Bronchial epithelial cell (primary cell): Measurements from ENCODE around the gene MIEF1. TPM values are rescaled to one million over a fixed set of nuclear protein-coding genes. Genes with fewer than 3 reads are reported as not detected.

ENCODE experiments used
- DNase-seq: peaks from one replicate; pipeline ENCODE4 v3.0.0-alpha.2; 2010; ENCODE audit warnings: low read depth
- FAIRE-seq: peaks from 2 replicates; lab custom pipeline; 2011; peaks lifted over from hg19 to GRCh38; lab: Jason Lieb, UNC
- H3K27me3 ChIP-seq: 2 replicates; pipeline ENCODE4 v1.5.1; 2011; ENCODE audit warnings: low read length; ENCODE audit not compliant: control insufficient read depth, insufficient read depth
- H3K36me3 ChIP-seq: 2 replicates; pipeline ENCODE4 v1.5.1; 2011; ENCODE audit warnings: low read length; ENCODE audit not compliant: control insufficient read depth, insufficient read depth
- H3K4me3 ChIP-seq: 2 replicates; pipeline ENCODE4 v1.5.1; 2011; ENCODE audit warnings: mild to moderate bottlenecking, low read depth, low read length, control low read depth
- total RNA-seq: library from RNA; depleted of rRNA; stranded (reverse); fragments of >200 nt; gene quantifications from 2 replicates; pipeline ENCODE4 v1.2.1, GENCODE V29; 2014
- TF ChIP-seq, protein P1 (sequence below): IDR thresholded peaks from 2 replicates; pipeline ENCODE4 v1.5.1; 2011; ENCODE audit warnings: mild to moderate bottlenecking, moderate library complexity, low read length, control low read depth, inconsistent platforms; ENCODE audit not compliant: insufficient read depth, severe bottlenecking

The MIEF1 gene
- total RNA-seq, 1 donor from 2014 or later: 23.7 TPM

DNA sequence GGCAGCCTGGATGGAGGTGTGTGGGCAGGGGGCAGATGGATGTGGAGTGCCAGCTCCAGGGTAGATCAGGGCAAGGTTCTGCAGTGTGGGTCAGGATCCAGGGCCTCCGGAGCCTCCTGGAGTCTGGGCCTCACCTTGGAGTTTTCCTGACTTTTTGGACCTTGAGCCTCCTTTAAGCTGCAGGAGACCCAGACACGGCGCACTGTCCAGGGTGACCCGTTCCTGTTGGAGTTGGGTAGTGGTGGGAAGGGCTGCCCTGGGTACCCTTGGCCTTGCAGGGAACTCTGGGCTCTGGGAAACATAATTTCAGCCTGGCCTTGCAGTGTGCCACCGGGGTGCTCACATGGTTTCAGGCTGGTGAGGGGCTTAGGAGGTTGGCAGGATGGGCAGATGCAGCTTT lies 28.2 kb upstream of the MIEF1 start:
- no peak for FAIRE-seq

DNA sequence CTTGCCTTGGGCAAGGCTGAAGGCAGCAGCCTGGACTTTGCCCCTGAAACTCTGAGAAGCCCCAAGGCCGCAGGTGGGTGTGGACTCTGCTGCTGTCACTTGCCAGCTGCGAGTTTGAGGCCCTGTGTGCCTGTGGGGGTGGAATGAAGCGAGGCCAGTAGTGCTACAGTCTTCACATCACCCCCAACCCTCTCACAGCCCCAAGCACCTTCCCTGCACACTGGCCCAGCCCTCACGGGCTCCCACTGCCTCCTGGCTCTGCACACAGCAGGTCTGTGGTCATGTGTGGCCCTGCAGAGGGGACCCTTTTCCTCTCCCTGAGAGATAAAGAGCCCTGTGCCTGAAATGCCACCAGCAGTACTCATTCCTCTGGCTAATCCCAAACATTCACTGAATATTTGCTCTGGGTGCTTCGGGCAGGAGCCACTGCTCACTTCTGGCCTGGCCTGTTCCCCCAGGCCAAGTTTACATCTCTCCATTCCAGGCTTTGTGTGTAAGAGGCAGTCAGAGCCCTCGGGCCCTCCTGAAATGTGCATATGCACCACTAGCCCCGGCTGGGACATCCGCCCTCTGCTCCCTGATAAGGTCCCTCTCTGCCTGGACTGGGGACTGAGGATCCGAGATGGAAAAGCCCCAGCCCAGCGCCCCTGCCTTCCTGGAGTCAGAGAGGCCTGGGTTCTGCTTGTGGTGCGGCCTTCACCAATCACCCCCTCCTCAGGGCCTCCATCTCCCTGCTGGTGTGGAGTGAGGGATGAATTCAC lies 27.6 kb upstream of the MIEF1 start:
- Histone ChIP-seq H3K36me3 (no peaks in the 10 kb centered on the region), H3K4me3 (no peak overlapping the region), H3K27me3 (peaks cover 1% of the 10 kb centered on the region)
- TF ChIP-seq, protein P1, sequence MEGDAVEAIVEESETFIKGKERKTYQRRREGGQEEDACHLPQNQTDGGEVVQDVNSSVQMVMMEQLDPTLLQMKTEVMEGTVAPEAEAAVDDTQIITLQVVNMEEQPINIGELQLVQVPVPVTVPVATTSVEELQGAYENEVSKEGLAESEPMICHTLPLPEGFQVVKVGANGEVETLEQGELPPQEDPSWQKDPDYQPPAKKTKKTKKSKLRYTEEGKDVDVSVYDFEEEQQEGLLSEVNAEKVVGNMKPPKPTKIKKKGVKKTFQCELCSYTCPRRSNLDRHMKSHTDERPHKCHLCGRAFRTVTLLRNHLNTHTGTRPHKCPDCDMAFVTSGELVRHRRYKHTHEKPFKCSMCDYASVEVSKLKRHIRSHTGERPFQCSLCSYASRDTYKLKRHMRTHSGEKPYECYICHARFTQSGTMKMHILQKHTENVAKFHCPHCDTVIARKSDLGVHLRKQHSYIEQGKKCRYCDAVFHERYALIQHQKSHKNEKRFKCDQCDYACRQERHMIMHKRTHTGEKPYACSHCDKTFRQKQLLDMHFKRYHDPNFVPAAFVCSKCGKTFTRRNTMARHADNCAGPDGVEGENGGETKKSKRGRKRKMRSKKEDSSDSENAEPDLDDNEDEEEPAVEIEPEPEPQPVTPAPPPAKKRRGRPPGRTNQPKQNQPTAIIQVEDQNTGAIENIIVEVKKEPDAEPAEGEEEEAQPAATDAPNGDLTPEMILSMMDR: no peak
- FAIRE-seq (peak; percentile 60), DNase-seq (no peak)

More for the DNA sequence above, 28.2 kb upstream of the MIEF1 start:
- H3K4me3 ChIP-seq: no peak overlapping the region
- TF ChIP-seq, protein P1: no peak
- no peak for DNase-seq
- peaks cover 1% of the 10 kb centered on the region for H3K27me3 ChIP-seq
- H3K36me3 ChIP-seq: no peaks in the 10 kb centered on the region

DNA sequence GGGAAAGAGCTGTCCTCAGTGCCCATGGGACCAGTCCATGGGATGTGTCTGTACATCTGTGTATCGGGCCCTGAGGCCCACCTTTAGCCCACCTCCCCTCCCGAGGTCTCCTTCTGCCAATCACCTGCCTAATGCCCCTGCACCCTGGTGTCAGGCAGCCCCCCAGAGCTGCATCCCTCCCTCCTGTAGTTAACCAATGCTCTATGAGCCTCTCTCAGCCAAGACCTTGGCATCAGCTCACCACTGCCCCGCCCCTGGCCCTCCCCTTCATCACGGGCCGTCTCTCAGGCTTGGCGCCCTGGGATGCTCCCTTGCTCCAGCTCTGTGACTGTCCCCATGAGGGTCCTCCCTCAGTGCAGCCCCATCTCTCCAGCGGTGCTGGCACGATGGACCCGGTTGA lies 26.8 kb upstream of the MIEF1 start:
- TF ChIP-seq, protein P1: no peak
- Histone ChIP-seq H3K4me3 (no peak overlapping the region), H3K36me3 (no peaks in the 10 kb centered on the region), H3K27me3 (peaks cover under 1% of the 10 kb centered on the region)
- FAIRE-seq (no peak), DNase-seq (no peak)

DNA sequence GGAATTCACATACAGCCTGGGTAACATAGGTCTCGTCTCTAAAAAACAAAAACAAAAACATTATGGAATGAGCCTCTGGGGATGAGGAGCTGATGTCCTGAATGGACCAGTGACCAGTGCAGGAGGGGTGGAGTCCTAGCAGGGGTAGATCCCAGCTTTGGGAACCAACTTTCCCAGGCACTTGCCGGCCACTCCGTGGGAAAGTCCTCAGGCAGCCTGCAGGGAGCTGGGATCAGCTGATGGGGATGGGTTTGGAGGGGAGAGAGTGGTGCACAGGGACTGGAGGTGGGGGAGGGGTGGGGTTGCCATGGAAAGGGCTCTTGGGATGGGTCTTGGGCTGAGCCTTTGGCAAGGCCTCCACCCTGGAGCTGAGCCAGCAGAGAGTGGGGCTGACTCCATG lies 26.2 kb upstream of the MIEF1 start:
- H3K27me3 ChIP-seq: no peaks in the 10 kb centered on the region
- H3K36me3 ChIP-seq: no peaks in the 10 kb centered on the region
- no peak for FAIRE-seq
- no peak for DNase-seq
- no peak overlapping the region for H3K4me3 ChIP-seq
- TF ChIP-seq, protein P1: no peak

DNA sequence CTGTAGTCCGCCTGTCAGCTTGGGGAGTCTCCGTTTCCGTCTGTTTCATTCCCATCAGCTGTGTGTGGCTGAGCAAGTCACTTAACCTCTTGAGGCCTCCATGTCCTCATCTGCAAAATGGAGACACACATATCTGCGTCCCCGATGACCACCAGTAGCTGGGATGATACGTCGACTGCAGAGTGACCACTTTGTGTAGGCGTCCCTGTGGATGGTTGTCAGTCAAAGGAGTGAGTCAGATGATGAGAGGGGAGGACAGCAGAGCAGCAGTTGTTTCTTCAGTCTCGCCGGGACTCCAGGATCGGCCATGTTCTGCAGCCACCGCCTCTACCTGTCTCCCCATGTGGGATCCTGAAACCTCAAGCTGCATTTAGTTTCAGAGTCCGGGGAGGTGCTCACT lies 25.4 kb upstream of the MIEF1 start:
- H3K36me3 ChIP-seq: no peaks in the 10 kb centered on the region
- TF ChIP-seq, protein P1: no peak
- H3K27me3 ChIP-seq: no peaks in the 10 kb centered on the region
- FAIRE-seq: peak; percentile 83
- no peak overlapping the region for H3K4me3 ChIP-seq
- DNase-seq: no peak
